ENCODE results near the gene C9orf72.

- TF ChIP-seq CTCF (conservative IDR thresholded peaks at IDR 0.05; ENCODE audit: low read depth, low read length) (no peak), EZH2 (IDR thresholded peaks at IDR 0.05; ENCODE audit: borderline replicate concordance, low read depth, low read length, poor library complexity, severe bottlenecking) (no peak)
These were observed 54.5 kb downstream of the C9orf72 start for GRCh38 chr9:27518809-27519208.

Measured in A673 (cell line).